ENCODE measurements around the gene BRAF.

BRAF gene

DNA sequence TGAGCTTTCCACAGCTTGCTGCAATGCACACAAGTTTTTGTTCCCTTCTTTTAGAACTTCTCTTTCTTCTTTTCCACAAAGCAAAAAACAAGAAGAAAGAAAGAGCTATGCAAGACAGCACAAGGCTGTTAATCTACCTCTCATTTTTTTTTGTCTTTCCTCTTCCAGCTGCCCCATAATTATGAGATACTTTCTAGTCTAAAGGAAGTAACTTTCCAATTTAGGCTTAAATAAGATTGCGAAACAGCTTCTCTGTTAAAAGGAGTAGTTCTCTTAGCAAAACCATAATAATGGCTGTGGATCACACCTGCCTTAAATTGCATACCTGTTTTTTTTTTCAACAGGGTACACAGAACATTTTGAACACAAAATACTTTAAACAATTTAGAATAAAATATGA, 172.2 kb downstream of the BRAF start:
- H3K4me3 ChIP-seq (ENCODE audit: low read depth, low read length): no peak overlapping the region
- POLR2A ChIA-PET: interaction anchor here (0.9 kb wide), 1 partner anchor 11 kb away, joined by 3 read pairs; no protein-coding TSS in a partner anchor
- TF ChIP-seq ZBTB49 (tag by site-specific recombination; IDR thresholded peaks at IDR 0.05; ENCODE audit: low read depth) (no peak), ZNF248 (tag by site-specific recombination; IDR thresholded peaks at IDR 0.05) (no peak), ZFP37 (tag by site-specific recombination; IDR thresholded peaks at IDR 0.05) (no peak), YY1 (tag by site-specific recombination; IDR thresholded peaks at IDR 0.05) (no peak), KLF16 (tag by site-specific recombination; IDR thresholded peaks at IDR 0.05) (no peak), MEIS1 (CRISPR knock-in tag; IDR thresholded peaks at IDR 0.05; ENCODE audit: borderline replicate concordance) (no peak), SCRT2 (tag by site-specific recombination; IDR thresholded peaks at IDR 0.05) (no peak), ZNF24 (tag by site-specific recombination; IDR thresholded peaks at IDR 0.05) (no peak), ZNF404 (tag by site-specific recombination; IDR thresholded peaks at IDR 0.05) (no peak), REPIN1 (tag by site-specific recombination; IDR thresholded peaks at IDR 0.05; ENCODE audit: low read depth) (no peak), ZNF521 (tag by site-specific recombination; IDR thresholded peaks at IDR 0.05) (no peak), ZNF621 (tag by site-specific recombination; IDR thresholded peaks at IDR 0.05) (no peak), PRDM4 (tag by site-specific recombination; IDR thresholded peaks at IDR 0.05) (no peak), OVOL3 (tag by site-specific recombination; IDR thresholded peaks at IDR 0.05) (no peak), ZNF354C (tag by site-specific recombination; IDR thresholded peaks at IDR 0.05; ENCODE audit: borderline replicate concordance, low read depth) (no peak)
- TF ChIP-seq, protein P1, sequence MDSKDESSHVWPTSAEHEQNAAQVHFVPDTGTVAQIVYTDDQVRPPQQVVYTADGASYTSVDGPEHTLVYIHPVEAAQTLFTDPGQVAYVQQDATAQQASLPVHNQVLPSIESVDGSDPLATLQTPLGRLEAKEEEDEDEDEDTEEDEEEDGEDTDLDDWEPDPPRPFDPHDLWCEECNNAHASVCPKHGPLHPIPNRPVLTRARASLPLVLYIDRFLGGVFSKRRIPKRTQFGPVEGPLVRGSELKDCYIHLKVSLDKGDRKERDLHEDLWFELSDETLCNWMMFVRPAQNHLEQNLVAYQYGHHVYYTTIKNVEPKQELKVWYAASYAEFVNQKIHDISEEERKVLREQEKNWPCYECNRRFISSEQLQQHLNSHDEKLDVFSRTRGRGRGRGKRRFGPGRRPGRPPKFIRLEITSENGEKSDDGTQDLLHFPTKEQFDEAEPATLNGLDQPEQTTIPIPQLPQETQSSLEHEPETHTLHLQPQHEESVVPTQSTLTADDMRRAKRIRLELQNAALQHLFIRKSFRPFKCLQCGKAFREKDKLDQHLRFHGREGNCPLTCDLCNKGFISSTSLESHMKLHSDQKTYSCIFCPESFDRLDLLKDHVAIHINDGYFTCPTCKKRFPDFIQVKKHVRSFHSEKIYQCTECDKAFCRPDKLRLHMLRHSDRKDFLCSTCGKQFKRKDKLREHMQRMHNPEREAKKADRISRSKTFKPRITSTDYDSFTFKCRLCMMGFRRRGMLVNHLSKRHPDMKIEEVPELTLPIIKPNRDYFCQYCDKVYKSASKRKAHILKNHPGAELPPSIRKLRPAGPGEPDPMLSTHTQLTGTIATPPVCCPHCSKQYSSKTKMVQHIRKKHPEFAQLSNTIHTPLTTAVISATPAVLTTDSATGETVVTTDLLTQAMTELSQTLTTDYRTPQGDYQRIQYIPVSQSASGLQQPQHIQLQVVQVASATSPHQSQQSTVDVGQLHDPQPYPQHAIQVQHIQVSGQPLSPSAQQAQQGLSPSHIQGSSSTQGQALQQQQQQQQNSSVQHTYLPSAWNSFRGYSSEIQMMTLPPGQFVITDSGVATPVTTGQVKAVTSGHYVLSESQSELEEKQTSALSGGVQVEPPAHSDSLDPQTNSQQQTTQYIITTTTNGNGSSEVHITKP (tag by site-specific recombination; IDR thresholded peaks at IDR 0.05): no peak
- TF ChIP-seq, protein P2, sequence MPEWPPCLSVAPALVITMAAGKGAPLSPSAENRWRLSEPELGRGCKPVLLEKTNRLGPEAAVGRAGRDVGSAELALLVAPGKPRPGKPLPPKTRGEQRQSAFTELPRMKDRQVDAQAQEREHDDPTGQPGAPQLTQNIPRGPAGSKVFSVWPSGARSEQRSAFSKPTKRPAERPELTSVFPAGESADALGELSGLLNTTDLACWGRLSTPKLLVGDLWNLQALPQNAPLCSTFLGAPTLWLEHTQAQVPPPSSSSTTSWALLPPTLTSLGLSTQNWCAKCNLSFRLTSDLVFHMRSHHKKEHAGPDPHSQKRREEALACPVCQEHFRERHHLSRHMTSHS (tag by site-specific recombination; IDR thresholded peaks at IDR 0.05): no peak
- no peak overlapping the region for H3K27ac ChIP-seq (ENCODE audit: extremely low read depth, low read depth, low read length)
- CTCF ChIA-PET: interaction anchor here (0.6 to 1.8 kb wide), 2 partner anchors 13 to 14 kb away, joined by 4 read pairs; no protein-coding TSS in a partner anchor
- no peaks in the 10 kb centered on the region for H3K4me1 ChIP-seq (ENCODE audit: control insufficient read depth, insufficient read depth, low read length)
- H3K9me3 ChIP-seq (ENCODE audit: control insufficient read depth, insufficient read depth, low read depth, low read length): no peaks in the 10 kb centered on the region
- H3K36me3 ChIP-seq (ENCODE audit: control insufficient read depth in 2 of 2, insufficient read depth in 1 of 2, low read length in 2 of 2): peaks cover 0 to 29% of the 10 kb centered on the region in 2 experiments; a peak in 1 of 3 replicates

Data from HEK293 (cell line).